ENCODE measurements around the gene MARCHF10.
"Not testable (repeated sequence)": the region's sequence is repeated elsewhere in the genome, so short reads cannot be mapped to it uniquely, and the experiment has no call there.

The MARCHF10 gene

GRCh38 chr17:62807812-62808575 is at the start of gene MARCHF10:
MARCHF10 (minus strand) TSS chr17:62808314; CDS start chr17:62801735, 6,579 bp downstream.
- peak; percentile 8 for DNase-seq

GRCh38 chr17:62857526-62857925 is 49.4 kb upstream of the MARCHF10 start:
- no peak for DNase-seq

- DNase-seq = no peak
Measured at GRCh38 chr17:62856594-62856993, 48.5 kb upstream of the MARCHF10 start.

GRCh38 chr17:62855156-62855555 is 47.0 kb upstream of the MARCHF10 start:
- DNase-seq = no peak

- no peak for DNase-seq
Measured at GRCh38 chr17:62854098-62854680, 46.1 kb upstream of the MARCHF10 start.

- DNase-seq = no peak
Measured at GRCh38 chr17:62852195-62852594, 44.1 kb upstream of the MARCHF10 start.

- not testable (repeated sequence) for DNase-seq
Measured at GRCh38 chr17:62849591-62850415, 41.7 kb upstream of the MARCHF10 start.

- DNase-seq = no peak
Measured at GRCh38 chr17:62848334-62848733, 40.2 kb upstream of the MARCHF10 start.

GRCh38 chr17:62847426-62847825 is 39.3 kb upstream of the MARCHF10 start:
- no peak for DNase-seq

- no peak for DNase-seq
Measured at GRCh38 chr17:62840871-62841270, 32.8 kb upstream of the MARCHF10 start.

GRCh38 chr17:62833816-62834215 is 25.7 kb upstream of the MARCHF10 start:
- DNase-seq = not testable (repeated sequence)

- no peak for DNase-seq
Measured at GRCh38 chr17:62832405-62832804, 24.3 kb upstream of the MARCHF10 start.

- not testable (repeated sequence) for DNase-seq
Measured at GRCh38 chr17:62831066-62831465, 23.0 kb upstream of the MARCHF10 start.

- no peak for DNase-seq
Measured at GRCh38 chr17:62827746-62828485, 19.8 kb upstream of the MARCHF10 start.

- DNase-seq = no peak
Measured at GRCh38 chr17:62826956-62827355, 18.8 kb upstream of the MARCHF10 start.

GRCh38 chr17:62825182-62825581 is 17.1 kb upstream of the MARCHF10 start:
- no peak for DNase-seq

- no peak for DNase-seq
Measured at GRCh38 chr17:62824290-62825131, 16.4 kb upstream of the MARCHF10 start.

GRCh38 chr17:62823111-62823893 is 15.2 kb upstream of the MARCHF10 start:
- no peak for DNase-seq

GRCh38 chr17:62822080-62822904 is 14.2 kb upstream of the MARCHF10 start:
- no peak for DNase-seq

Data from activated CD4-positive, alpha-beta T cell treated with anti-CD3 and anti-CD28 coated beads, Interleukin-2, amount 50 U/mL, for 1 hour (primary cell).